H1 (cell line): ENCODE results near the gene PPM1L. TPM values are rescaled to one million over a fixed set of nuclear protein-coding genes. Genes with fewer than 3 reads are reported as not detected.

ENCODE experiments used
- FOSL1 ChIP-seq: IDR thresholded peaks from 2 replicates; pipeline ENCODE4 v1.6.1; 2011; ENCODE audit warnings: mild to moderate bottlenecking, low read depth, low read length, moderate library complexity; ENCODE audit not compliant: insufficient read depth
- polyA plus RNA-seq, 7 experiments: library from polyadenylated mRNA; depleted of rRNA in 3 of 7; stranded (reverse) in 5 of 7; unstranded in 2 of 7; fragments of >200 nt in 5 of 7; fragments of 200-250 nt in 2 of 7; gene quantifications; 1 replicate in 5 of 7; 2 replicates in 1 of 7; 4 replicates in 1 of 7; pipeline versions ENCODE4 v1.2.1 to v1.2.3, GENCODE V29; 2011 to 2013; ENCODE audit warnings: missing spikeins in 2 of 7, mixed read lengths in 2 of 7
- total RNA-seq: library from RNA; stranded (reverse); fragmentation: NEBNext Ultra II Directional; extraction: Animal tissue kit (Norgen Biotek cat#: 25700); gene quantifications from 2 replicates; pipeline ENCODE4 v1.2.1, GENCODE V29; 2021
- TF ChIP-seq, protein P1 (sequence below): IDR thresholded peaks from 2 replicates; pipeline ENCODE4 v1.6.1; 2012; ENCODE audit warnings: low read length, inconsistent platforms

The PPM1L gene
- total and polyA plus RNA-seq, 2 of the 8 experiments (the other 6 are each of a cell fraction or from before 2014, with no cell fraction given) = 2.8 to 18.1 TPM

DNA sequence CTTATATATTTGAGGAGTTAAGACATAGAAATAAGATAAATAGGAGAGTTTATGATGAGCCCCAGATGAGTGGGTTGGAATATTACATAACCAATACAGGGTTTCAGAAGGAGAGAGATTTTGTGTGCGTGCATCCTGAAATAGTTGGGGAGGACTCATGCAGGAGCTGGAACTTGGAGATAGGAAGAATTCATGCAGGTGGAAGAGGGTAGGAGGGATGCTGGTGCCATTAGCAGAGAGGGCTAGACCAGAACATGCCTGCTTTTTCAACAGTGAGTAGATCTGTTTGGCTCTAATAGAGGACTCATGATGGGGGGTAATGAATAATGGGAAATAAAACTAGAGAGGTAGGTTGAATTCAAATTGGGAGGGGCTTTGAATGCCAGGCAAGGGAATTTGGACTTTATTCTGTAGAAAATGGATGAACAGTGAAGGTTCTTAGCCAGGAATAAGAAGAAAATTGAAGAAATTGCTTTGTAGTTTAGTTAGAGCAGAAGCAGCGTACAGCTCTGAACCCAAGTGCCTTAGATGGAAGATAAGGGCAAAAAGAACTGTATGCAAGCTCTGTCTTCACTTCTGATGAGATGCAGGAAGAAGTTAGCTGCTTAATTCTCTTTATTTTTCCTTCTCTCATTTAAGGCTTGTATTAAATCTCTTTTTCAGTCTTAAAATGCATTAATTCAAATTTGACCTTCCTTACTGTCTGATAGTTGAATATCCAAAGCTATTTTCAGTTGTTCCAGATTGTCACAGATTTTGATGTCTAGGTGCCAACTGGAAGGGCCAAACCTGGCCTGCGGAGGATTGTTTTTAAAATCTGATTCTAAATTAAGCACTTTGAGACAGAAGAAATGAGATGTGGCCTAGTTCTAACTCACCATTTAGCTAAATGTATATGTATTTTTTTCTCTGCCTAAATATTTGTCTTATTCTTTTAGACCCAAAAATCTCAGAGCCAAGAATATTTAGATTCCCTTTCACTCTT is 86.3 kb downstream of the PPM1L start (continued):
- TF ChIP-seq FOSL1 = no peak
- TF ChIP-seq, protein P1, sequence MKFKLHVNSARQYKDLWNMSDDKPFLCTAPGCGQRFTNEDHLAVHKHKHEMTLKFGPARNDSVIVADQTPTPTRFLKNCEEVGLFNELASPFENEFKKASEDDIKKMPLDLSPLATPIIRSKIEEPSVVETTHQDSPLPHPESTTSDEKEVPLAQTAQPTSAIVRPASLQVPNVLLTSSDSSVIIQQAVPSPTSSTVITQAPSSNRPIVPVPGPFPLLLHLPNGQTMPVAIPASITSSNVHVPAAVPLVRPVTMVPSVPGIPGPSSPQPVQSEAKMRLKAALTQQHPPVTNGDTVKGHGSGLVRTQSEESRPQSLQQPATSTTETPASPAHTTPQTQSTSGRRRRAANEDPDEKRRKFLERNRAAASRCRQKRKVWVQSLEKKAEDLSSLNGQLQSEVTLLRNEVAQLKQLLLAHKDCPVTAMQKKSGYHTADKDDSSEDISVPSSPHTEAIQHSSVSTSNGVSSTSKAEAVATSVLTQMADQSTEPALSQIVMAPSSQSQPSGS = no peak
